ENCODE data around the gene CTSF. TPM values are rescaled to one million over a fixed set of nuclear protein-coding genes. Genes with fewer than 3 reads are reported as not detected.
"Not testable (repeated sequence)": the region's sequence is repeated elsewhere in the genome, so short reads cannot be mapped to it uniquely, and the experiment has no call there.

Gene CTSF
- total RNA-seq, 3 donors from 2014 or later = 0.33 to 0.89 (median 0.63) TPM

DNA sequence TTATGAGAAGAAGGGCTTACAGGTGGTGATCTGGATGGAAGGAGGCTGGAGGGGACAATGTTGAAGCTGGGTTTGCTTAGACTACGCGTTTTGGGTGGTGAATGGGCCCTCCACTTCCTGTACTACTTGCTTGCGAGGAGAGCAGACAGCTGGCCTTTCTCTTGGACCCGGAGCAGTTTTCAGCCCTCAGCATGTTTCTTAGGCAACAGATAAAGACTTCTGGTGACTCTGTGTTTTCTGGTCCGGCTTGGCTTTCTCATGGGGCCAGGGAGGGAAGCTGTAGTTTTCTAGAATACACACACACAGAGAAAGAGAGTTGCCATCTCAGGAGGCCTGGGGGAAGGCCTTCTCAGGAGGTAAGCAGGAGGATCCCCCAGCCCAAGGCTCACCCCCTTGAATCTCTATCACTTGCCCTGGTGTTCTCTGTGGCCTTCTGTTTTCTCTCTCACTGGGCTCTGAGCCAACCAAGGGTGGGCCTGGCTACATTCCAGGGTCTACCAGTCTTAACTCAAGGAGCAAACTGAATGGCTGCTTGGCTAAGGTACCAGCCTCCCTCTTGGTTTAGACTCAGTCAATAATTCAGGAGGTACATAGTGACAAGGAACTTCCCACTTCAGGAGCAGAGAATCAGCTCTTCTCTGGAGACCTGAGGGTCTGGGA, 27.0 kb upstream of the CTSF start:
- ATAC-seq = no peak
- H3K36me3 Mint-ChIP-seq (ENCODE audit: insufficient read depth) = peaks cover 6% of the 10 kb centered on the region
- peak overlapping the region; percentile 71 for H3K4me3 Mint-ChIP-seq
- H3K4me1 Mint-ChIP-seq (ENCODE audit: low read depth) = peaks cover 27% of the 10 kb centered on the region
- no peaks in the 10 kb centered on the region for H3K9me3 Mint-ChIP-seq
- no peak for DNase-seq
- H3K27me3 Mint-ChIP-seq (ENCODE audit: low read depth) = no peaks in the 10 kb centered on the region

DNA sequence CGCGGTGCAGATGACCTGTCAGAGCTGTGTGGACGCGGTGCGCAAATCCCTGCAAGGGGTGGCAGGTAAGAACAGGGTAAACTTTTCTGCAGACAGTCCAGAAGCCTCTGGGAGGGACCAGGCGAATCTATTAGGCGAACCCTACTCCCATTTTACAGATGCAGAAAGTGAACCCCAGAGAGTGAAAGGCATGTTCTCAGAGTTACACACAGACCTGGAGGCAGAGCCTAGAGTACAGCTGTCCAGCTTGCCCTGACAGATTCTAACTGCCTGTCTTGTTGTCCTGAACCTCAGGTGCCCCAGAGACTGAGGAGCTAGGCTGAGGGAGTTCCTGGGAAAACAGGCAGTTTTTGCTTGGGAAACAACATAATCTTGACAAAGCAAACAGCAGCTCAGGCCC, 25.2 kb upstream of the CTSF start:
- ATAC-seq (no peak), DNase-seq (no peak)
- peaks cover 2% of the 10 kb centered on the region for H3K36me3 Mint-ChIP-seq (ENCODE audit: insufficient read depth)
- H3K4me1 Mint-ChIP-seq (ENCODE audit: low read depth) = peaks cover 27% of the 10 kb centered on the region
- H3K27me3 Mint-ChIP-seq (ENCODE audit: low read depth) = no peaks in the 10 kb centered on the region
- peak overlapping the region; percentile 99 for H3K4me3 Mint-ChIP-seq
- no peaks in the 10 kb centered on the region for H3K9me3 Mint-ChIP-seq

DNA sequence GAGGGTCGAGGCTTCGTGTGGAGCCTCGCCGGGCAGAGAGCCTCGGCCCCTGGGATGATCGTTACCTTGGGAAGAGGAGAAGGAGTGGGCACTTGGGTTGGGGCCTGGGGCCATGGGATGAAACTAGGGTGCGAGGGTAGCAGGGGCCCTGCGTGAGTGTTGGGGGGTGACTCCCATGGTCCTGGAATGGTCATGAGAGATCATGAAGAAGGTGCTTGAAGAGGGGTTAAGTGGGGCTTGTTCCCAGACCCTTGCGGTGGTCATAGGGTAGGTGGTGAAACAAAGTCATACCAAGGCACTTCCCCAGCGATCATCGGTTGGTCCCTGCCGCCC, 24.9 kb upstream of the CTSF start:
- Mint-ChIP-seq H3K4me3 (peak overlapping the region; percentile 99), H3K9me3 (no peaks in the 10 kb centered on the region), H3K4me1 (ENCODE audit: low read depth) (peaks cover 27% of the 10 kb centered on the region), H3K27me3 (ENCODE audit: low read depth) (no peaks in the 10 kb centered on the region), H3K36me3 (ENCODE audit: insufficient read depth) (no peaks in the 10 kb centered on the region)
- DNase-seq (no peak), ATAC-seq (peak in 1 of 2 donors; percentile 9)

DNA sequence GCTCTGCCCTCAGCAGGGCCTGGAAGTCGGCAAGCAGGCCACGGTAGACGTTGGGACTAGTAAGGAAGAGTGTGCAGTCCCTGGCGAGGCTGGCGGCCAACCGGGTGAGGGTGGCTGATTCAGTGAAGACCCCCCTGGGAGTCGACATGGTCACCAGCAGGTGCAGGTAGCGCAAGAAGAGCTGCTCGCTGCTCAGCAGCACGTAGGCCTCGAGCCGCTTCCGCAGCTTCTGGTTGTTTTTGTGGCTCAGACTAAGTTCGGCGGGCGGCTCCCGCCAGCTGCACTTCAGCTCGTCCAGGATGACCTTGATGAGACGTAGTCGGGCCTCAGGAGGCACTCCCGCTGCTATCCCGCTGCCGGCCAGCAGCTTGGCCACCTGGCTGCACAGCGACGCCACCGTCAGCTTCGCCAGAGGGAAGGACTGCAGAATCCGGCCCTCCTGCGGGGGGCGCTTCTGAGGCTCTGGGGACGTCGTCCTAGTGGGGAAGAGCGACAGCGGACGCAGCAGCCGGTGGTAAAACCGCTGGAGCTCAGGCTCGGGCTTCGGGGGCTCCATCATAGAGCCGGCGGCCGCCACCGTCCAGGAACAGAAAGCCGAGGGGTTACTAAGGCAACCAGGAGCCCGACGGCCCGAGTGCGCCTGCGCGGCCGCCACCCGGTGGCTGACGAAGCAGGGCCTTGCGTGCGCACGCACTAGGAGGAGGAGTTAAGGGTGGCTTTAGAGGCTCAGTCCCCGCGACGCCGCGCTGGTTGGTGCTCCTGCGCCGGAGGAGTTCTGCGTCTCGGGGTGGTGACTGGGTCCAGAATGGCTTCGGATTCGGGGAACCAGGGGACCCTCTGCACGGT, 24.3 kb upstream of the CTSF start, which contains the start of the genes CCDC87 and CCS:
TSS of gene CCDC87 (minus strand) at position 607 of the 846 bp plus-strand sequence. CDS start at position 559, 48 bp downstream.
TSS of gene CCS (plus strand) at position 729 of the 846 bp plus-strand sequence. CDS start at position 806, 77 bp downstream.
- Mint-ChIP-seq H3K4me1 (ENCODE audit: low read depth) (peaks cover 27% of the 10 kb centered on the region), H3K4me3 (peak within 1 kb of the TSS; percentile 99), H3K9me3 (no peaks in the 10 kb centered on the region), H3K36me3 (ENCODE audit: insufficient read depth) (no peaks in the 10 kb centered on the region), H3K27me3 (ENCODE audit: low read depth) (no peaks in the 10 kb centered on the region)
- DNase-seq (peak; percentile 99), ATAC-seq (peak; percentile 99 to 100)

DNA sequence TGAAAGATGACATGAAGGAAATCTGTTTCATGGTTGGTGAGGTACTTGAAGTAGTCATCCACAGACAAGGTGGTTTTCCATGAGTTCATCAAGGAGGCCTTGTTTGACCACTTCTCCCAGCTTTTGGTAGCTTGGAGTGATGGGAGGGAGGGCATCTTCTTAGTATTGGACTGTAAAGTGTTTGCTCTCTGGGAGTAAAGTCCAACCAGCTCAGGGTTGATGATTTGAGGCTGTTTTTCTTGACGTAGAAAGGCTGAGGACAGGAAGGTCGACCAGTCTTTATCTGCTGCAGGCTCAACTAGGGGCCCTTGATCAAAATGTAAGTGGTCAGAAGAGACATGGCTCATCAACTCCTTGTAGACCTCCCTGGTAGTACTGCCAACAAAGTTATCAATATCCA, 22.8 kb upstream of the CTSF start:
- Mint-ChIP-seq H3K36me3 (ENCODE audit: insufficient read depth) (no peaks in the 10 kb centered on the region), H3K27me3 (ENCODE audit: low read depth) (no peaks in the 10 kb centered on the region), H3K4me1 (ENCODE audit: low read depth) (peaks cover 27% of the 10 kb centered on the region), H3K4me3 (no peak overlapping the region), H3K9me3 (no peaks in the 10 kb centered on the region)
- DNase-seq (no peak), ATAC-seq (no peak)

DNA sequence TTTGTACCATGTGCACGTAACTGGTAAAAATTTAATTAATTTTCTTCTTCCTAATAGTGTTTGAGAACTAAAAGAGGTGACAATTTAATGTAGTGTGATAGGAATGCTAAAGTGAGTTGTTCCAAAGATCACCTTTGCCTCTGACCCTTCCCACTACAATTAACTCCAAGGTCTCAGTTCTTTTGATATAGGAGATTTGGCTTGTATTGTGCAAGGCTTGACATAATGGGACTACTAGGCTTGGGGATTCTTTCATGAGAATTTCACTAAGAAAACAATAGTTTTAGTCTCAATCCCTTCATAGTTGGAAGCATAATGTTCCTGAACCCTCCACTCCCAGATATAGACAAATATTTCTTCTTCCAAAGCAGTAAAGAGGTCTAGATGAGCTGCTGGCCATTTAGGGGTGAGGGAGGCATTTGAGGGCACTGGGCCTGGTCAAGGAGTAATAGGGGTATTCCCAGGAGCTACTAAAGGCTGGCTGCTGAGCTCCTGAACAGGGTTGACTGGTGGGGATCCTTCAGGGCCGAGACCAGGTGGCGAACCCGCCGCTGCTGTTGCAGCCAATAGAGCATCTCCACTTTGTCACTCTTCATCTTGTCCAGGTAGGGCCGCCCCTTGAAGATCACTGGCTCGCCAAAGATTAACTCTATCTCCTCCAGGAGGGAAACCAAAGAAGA, 21.7 kb upstream of the CTSF start:
- no peaks in the 10 kb centered on the region for H3K36me3 Mint-ChIP-seq (ENCODE audit: insufficient read depth)
- no peaks in the 10 kb centered on the region for H3K9me3 Mint-ChIP-seq
- DNase-seq (no peak), ATAC-seq (no peak)
- H3K4me3 Mint-ChIP-seq = no peak overlapping the region
- peaks cover 20% of the 10 kb centered on the region for H3K4me1 Mint-ChIP-seq (ENCODE audit: low read depth)
- no peaks in the 10 kb centered on the region for H3K27me3 Mint-ChIP-seq (ENCODE audit: low read depth)

DNA sequence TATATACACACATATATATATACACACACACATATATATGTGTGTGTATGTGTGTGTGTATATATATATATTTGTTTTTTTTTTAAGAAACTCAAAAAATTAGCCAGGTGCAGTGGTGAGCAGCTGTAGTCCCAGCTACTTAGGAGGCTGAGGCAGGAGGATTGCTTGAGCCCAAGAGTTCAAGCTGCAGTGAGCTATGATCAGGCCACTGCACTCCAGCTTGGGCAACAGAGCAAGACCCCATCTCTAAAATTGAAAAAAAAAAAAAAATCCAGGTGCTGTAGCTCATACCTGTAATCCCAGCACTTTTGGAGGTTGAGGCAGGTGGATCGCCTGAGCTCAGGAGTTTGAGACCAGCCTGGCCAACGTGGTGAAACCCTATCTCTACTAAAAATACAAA, 20.9 kb upstream of the CTSF start:
- DNase-seq; ATAC-seq; H3K4me3 Mint-ChIP-seq; H3K9me3 Mint-ChIP-seq; H3K36me3 Mint-ChIP-seq (ENCODE audit: insufficient read depth); H3K27me3 Mint-ChIP-seq (ENCODE audit: low read depth): not testable (repeated sequence)
- peaks cover 12% of the 10 kb centered on the region for H3K4me1 Mint-ChIP-seq (ENCODE audit: low read depth)

DNA sequence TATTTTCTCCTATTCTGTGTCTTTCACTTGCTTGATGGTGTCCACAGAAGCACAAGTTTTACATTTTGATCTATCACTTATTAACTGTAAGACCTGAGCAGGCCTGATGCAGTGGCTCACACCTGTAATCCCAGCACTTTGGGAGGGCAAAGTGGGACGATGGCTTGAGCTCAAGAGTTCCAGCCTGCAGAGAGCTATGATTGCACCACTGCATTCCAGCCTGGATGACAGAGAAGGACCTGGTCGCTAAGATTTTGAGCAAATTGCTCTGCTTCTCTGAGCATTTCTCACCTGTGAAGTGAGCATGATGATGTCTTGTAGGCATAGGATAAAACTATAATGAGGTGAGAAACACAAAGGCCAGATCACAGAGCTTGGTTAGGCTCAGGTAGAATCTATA, 17.7 kb upstream of the CTSF start:
- H3K4me1 Mint-ChIP-seq (ENCODE audit: low read depth) = no peaks in the 10 kb centered on the region
- peaks cover 11% of the 10 kb centered on the region for H3K9me3 Mint-ChIP-seq
- DNase-seq (no peak), ATAC-seq (no peak)
- no peaks in the 10 kb centered on the region for H3K36me3 Mint-ChIP-seq (ENCODE audit: insufficient read depth)
- H3K27me3 Mint-ChIP-seq (ENCODE audit: low read depth) = no peaks in the 10 kb centered on the region
- no peak overlapping the region for H3K4me3 Mint-ChIP-seq

DNA sequence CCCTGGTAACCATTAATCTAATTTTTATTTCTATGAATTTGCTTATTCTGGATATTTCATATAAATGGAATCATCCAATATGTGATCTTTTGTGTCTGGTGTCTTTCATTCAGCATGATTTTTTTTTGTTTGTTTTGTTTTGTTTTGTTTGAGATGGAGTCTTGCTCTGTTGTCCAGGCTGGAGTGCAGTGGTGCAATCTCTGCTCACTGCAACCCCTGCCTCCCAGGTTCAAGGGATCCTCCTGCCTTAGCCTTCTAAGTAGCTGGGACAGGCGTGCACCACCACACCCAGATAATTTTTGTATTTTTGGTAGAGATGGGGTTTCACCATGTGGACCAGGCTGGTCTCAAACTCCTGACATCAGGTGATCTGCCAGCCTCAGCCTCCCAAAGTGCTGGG, 17.0 kb upstream of the CTSF start:
- not testable (repeated sequence) for H3K36me3 Mint-ChIP-seq (ENCODE audit: insufficient read depth); DNase-seq; H3K4me1 Mint-ChIP-seq (ENCODE audit: low read depth); ATAC-seq; H3K4me3 Mint-ChIP-seq; H3K27me3 Mint-ChIP-seq (ENCODE audit: low read depth)
- H3K9me3 Mint-ChIP-seq = peaks cover 11% of the 10 kb centered on the region

DNA sequence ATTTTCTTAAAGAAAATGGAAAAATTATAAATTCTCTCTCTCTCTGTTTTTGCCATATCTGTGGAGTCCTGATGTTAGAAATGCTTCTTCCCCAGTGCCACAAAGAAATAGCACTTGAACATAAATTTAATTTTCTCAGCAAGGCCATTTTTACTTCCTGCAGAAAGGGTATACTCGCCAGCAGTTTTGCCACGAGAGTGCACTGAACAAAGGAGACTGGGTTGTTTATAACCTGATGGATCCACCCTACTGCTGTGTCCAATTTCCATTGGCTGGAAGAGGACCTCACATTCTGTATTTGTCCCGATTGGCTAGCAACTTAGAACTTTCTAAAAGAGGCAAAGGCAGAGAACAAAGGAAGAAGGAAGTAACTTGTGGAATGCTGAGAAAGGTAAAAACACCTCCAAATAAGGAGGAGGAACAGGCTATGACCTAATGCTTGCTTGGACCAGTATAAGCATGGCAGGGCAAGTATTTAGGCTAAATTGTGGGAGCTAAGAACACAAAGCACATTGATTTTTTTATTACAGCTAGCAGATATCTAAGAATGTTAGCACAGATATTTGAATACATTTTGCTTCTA, 14.2 kb upstream of the CTSF start:
- not testable (repeated sequence) for H3K4me3 Mint-ChIP-seq; H3K27me3 Mint-ChIP-seq (ENCODE audit: low read depth); DNase-seq; ATAC-seq; H3K36me3 Mint-ChIP-seq (ENCODE audit: insufficient read depth)
- Mint-ChIP-seq H3K4me1 (ENCODE audit: low read depth) (peaks cover 13% of the 10 kb centered on the region), H3K9me3 (peaks cover 11% of the 10 kb centered on the region)

DNA sequence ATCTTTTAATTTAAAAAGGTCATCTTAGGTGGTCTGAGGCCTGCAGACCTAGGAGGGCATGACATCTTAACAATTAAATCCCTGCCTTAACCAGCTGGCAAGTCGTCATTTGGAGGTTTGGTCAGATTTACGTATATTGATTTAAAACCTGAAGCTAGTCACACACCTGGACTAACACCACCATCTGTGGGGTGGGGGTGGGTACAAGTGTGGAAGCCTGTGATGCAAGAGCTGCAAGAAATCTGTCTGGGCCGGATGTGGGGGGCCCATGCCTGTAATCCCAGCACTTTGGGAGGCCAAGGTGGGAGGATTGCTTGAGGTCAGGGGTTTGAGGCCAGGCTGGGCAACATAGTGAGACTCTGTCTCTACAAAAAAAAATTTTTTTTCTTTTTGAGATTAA, 12.9 kb upstream of the CTSF start:
- peaks cover 11% of the 10 kb centered on the region for H3K9me3 Mint-ChIP-seq
- H3K4me1 Mint-ChIP-seq (ENCODE audit: low read depth) = peaks cover 13% of the 10 kb centered on the region
- no peak for ATAC-seq

DNA sequence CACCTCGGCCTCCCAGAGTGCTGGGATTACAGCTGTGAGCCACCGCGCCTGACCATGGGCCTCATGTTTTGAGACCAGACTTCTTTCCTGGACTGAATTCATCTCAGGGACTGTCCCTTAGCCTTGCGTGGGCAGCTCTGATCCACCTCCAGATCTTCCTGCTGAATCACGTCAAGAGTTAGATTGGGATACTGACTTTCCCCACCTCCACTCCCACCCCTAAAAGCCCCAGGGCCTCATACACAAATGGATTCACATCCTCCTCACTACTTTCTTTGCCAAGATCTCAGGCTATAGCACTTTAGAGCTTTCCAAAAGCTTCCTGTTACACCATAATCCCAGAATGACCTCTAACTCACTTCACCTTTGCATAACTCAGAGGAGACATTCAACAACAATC, 12.4 kb upstream of the CTSF start:
- ATAC-seq (no peak), DNase-seq (no peak)
- Mint-ChIP-seq H3K27me3 (ENCODE audit: low read depth) (peaks cover 5% of the 10 kb centered on the region), H3K4me3 (no peak overlapping the region), H3K9me3 (peaks cover 11% of the 10 kb centered on the region), H3K36me3 (ENCODE audit: insufficient read depth) (no peaks in the 10 kb centered on the region), H3K4me1 (ENCODE audit: low read depth) (peaks cover 13% of the 10 kb centered on the region)

More for the DNA sequence above, 12.9 kb upstream of the CTSF start:
- Mint-ChIP-seq H3K36me3 (ENCODE audit: insufficient read depth) (no peaks in the 10 kb centered on the region), H3K4me3 (no peak overlapping the region), H3K27me3 (ENCODE audit: low read depth) (peaks cover under 1% of the 10 kb centered on the region)
- DNase-seq = no peak

DNA sequence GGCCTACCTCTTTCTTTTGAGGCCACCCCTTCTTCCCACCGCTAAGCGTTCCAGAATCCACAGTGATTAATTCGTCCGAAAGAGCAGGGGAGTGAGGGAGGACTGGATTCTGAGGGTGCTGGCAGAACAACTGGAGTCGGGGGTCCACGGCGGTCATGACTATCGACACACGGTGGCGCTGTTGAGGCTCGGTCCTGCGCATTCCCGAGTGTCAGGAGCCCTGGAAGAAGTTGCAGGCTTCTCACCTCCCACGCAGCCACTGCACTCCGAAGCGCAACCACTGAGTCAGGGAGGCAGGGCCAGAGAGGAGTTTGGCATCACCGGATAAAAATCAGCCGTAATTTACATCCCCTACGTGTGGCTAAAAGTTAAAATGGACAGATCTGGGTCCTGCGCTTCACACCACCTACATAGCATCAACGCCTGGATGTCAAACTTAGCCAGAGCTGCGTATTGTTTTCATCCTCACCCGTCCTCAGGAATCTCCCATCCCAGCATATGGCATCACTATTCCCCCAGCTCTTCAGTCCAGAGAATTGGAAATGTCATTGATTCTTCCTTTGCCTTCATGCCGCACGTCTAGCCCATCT, 10.7 kb upstream of the CTSF start:
- Mint-ChIP-seq H3K4me1 (ENCODE audit: low read depth) (peaks cover 13% of the 10 kb centered on the region), H3K27me3 (ENCODE audit: low read depth) (peaks cover 12% of the 10 kb centered on the region), H3K36me3 (ENCODE audit: insufficient read depth) (no peaks in the 10 kb centered on the region), H3K9me3 (peaks cover 11% of the 10 kb centered on the region), H3K4me3 (no peak overlapping the region)
- ATAC-seq = peak; percentile 93 to 94
- DNase-seq = peak; percentile 80

DNA sequence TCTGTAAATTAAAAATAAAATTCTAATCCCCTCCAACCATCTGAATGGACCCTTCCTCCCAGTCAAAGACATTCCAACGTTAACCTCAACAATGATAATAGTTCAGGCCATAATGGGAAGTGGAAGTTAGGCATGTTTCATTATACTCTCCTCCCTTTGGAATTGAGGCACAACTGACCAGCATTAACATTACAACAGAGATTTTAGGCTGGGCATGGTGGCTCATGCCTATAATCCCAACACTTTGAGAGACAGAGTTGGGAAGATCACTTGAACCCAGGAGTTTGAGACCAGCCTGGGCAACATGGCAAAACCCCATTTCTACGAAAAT, 2.4 kb upstream of the CTSF start:
- Mint-ChIP-seq H3K9me3 (no peaks in the 10 kb centered on the region), H3K27me3 (ENCODE audit: low read depth) (peaks cover 11% of the 10 kb centered on the region), H3K4me1 (ENCODE audit: low read depth) (peaks cover 12% of the 10 kb centered on the region), H3K4me3 (no peak overlapping the region), H3K36me3 (ENCODE audit: insufficient read depth) (no peaks in the 10 kb centered on the region)
- DNase-seq (no peak), ATAC-seq (no peak)
